ENCODE data around the gene C1orf105. TPM values are rescaled to one million over a fixed set of nuclear protein-coding genes. Genes with fewer than 3 reads are reported as not detected.

The C1orf105 gene
- total and polyA plus RNA-seq, 10 of the 15 experiments (the other 5 are each of a cell fraction or from before 2014, with no cell fraction given): not detected

- POLR2A ChIA-PET: interaction anchor here (1.0 to 3.9 kb wide), 15 partner anchors 8 to 208 kb away, joined by 3 to 43 read pairs (median 7); no protein-coding TSS in a partner anchor
- no peaks in the 10 kb centered on the region for H3K36me3 ChIP-seq (ENCODE audit: control insufficient read depth in 2 of 2, insufficient read depth in 2 of 2, low read length in 1 of 2)
- BruUV-seq (replicated peaks): TSS peak; percentile 90
- peak overlapping the region; percentile 11; the same call in 1 of the 2 replicates for H3K4me3 ChIP-seq
- peak overlapping the region; percentile 98 for H3K27ac ChIP-seq (ENCODE audit: control insufficient read depth, insufficient read depth)
- H4K20me1 ChIP-seq (ENCODE audit: control insufficient read depth, insufficient read depth): no peaks in the 10 kb centered on the region
- FAIRE-seq (peak; percentile 94), ATAC-seq (peak; percentile 82), DNase-seq (ENCODE audit: low read depth, low spot score) (peak; percentile 96)
- intact Hi-C loops (cut with micrococcal nuclease; ENCODE audit: unreplicated experiment): loop anchor here (1.0 kb wide), 4 partner anchors 10 to 210 kb away; no protein-coding TSS in a partner anchor
- H3K9me3 ChIP-seq (replicated peaks; ENCODE audit: control insufficient read depth, insufficient read depth, low read length): no peaks in the 10 kb centered on the region; the same call in 2 of the 3 replicates
- SMC1A ChIA-PET (ENCODE audit: uncharacterized antibody, unreplicated experiment): interaction anchor here (0.9 to 16.5 kb wide), 12 partner anchors 8 to 301 kb away, joined by 3 to 458 read pairs (median 6); no protein-coding TSS in a partner anchor
- peak overlapping the region; percentile 81 for H3K4me2 ChIP-seq (ENCODE audit: control insufficient read depth, insufficient read depth)
- H3K79me2 ChIP-seq (ENCODE audit: control insufficient read depth, insufficient read depth, low read length): no peaks in the 10 kb centered on the region
- WGBS (ENCODE audit: insufficient coverage, insufficient replicate concordance, low lambda C conversion rate, missing lambda C conversion rate): 0% methylated on average over 9 of the region's 9 CpGs
- in situ Hi-C loops (cut with MboI): loop anchor here (5.0 kb wide), 2 partner anchors 49 to 209 kb away; no protein-coding TSS in a partner anchor
- RAD21 ChIA-PET (ENCODE audit: unreplicated experiment): interaction anchor here (0.8 to 15.1 kb wide), 16 partner anchors 8 to 388 kb away, joined by 3 to 394 read pairs (median 6); no protein-coding TSS in a partner anchor
- CTCF ChIA-PET: interaction anchor here (0.5 to 12.4 kb wide), 11 partner anchors 9 to 286 kb away, joined by 3 to 153 read pairs (median 8); no protein-coding TSS in a partner anchor
- H3K27me3 ChIP-seq (replicated peaks in 1 of 2; ENCODE audit: control insufficient read depth in 2 of 2, insufficient read depth in 2 of 2, low read length in 1 of 2): no peaks in the 10 kb centered on the region
- H2AFZ ChIP-seq (ENCODE audit: control insufficient read depth, low read depth, low read length): peak overlapping the region; percentile 40
- H3K4me1 ChIP-seq (ENCODE audit: control insufficient read depth, insufficient read depth, low read length): peaks cover 56% of the 10 kb centered on the region
- H3K9ac ChIP-seq (ENCODE audit: control insufficient read depth, insufficient read depth, low read length): peak overlapping the region; percentile 83
- TF ChIP-seq RFX5 (IDR thresholded peaks at IDR 0.05; ENCODE audit: low read depth, low read length) (no peak), NFIC (IDR thresholded peaks at IDR 0.05; ENCODE audit: low read depth, low read length) (peak; percentile 77), ZNF384 (IDR thresholded peaks at IDR 0.05; ENCODE audit: borderline replicate concordance, low read depth, low read length) (0 out of 2 replicates have a peak, but pooled peaks have one; percentile 26), HCFC1 (IDR thresholded peaks at IDR 0.05; ENCODE audit: low read length) (no peak), ELK1 (IDR thresholded peaks at IDR 0.05; ENCODE audit: low read depth, low read length) (no peak), ZZZ3 (IDR thresholded peaks at IDR 0.05; ENCODE audit: control insufficient read depth, insufficient read length, low read depth) (no peak), BHLHE40 (IDR thresholded peaks at IDR 0.05; ENCODE audit: borderline replicate concordance in 1 of 2, low read depth in 2 of 2, low read length in 1 of 2) (0 out of 4 replicates have a peak, but pooled peaks of 1 of the 2 experiments have one; percentile 3), SMAD1 (IDR thresholded peaks at IDR 0.05; ENCODE audit: low read depth, partially characterized antibody) (peak; percentile 35), RUNX3 (IDR thresholded peaks at IDR 0.05; ENCODE audit: low read length) (peak; percentile 54), CREM (IDR thresholded peaks at IDR 0.05; ENCODE audit: low read depth) (0 out of 2 replicates have a peak, but pooled peaks have one; percentile 25), CHD1 (IDR thresholded peaks at IDR 0.05; ENCODE audit: low read depth, low read length) (0 out of 2 replicates have a peak, but pooled peaks have one; percentile 29), POU2F2 (IDR thresholded peaks at IDR 0.05; ENCODE audit: borderline replicate concordance, low read depth, low read length) (peak; percentile 89; the same call in 2 of the 3 replicates), STAT3 (IDR thresholded peaks at IDR 0.05; ENCODE audit: low read depth, low read length) (0 out of 2 replicates have a peak, but pooled peaks have one; percentile 51), LARP7 (IDR thresholded peaks at IDR 0.05) (no peak), RELB (IDR thresholded peaks at IDR 0.05; ENCODE audit: low read depth) (peak; percentile 53; the same call in 1 of the 2 replicates), POLR2AphosphoS5 (IDR thresholded peaks at IDR 0.05; ENCODE audit: low read length) (peak; percentile 52; the same call in 1 of the 2 replicates)
Measured at GRCh38 chr1:172390683-172391551, 29.6 kb upstream of the C1orf105 start.

Measured in GM12878 (cell line).